Omental fat pad (tissue), 4 donors: ENCODE results near the gene LYRM9. TPM values are rescaled to one million over a fixed set of nuclear protein-coding genes. Genes with fewer than 3 reads are reported as not detected.
"Not testable (repeated sequence)": the region's sequence is repeated elsewhere in the genome, so short reads cannot be mapped to it uniquely, and the experiment has no call there.

Source experiments
- ATAC-seq: fragments of 150-250 bp; one replicate; pipeline ENCODE4 v1.9.1; 2016; ENCODE audit warnings: mild to moderate bottlenecking, moderate library complexity; ENCODE audit not compliant: low FRiP score
- DNase-seq: peaks from one replicate; pipeline ENCODE4 v3.0.0-alpha.2; 2019; ENCODE audit warnings: low spot score
- CTCF ChIP-seq, 3 donors: fragments of 450-650 bp; IDR thresholded peaks; one replicate each; pipeline ENCODE4 v1.5.1; 2016 to 2017; ENCODE audit warnings: antibody characterized with exemption in 3 of 3, mild to moderate bottlenecking in 3 of 3, moderate library complexity in 2 of 3
- total RNA-seq, 4 donors: library from RNA; depleted of rRNA; stranded (reverse); fragments of >200 nt; gene quantifications; one replicate each; pipeline ENCODE4 v1.1.0, GENCODE V29; 2016

Gene LYRM9
- total RNA-seq, 4 donors from 2014 or later, result 10.4 to 24.0 (median 18.5) TPM

- DNase-seq (no peak), ATAC-seq (no peak)
- TF ChIP-seq CTCF (IDR thresholded peaks at IDR 0.05), result no peak
Observed at GRCh38 chr17:27840688-27841087, 52.5 kb downstream of the LYRM9 start.

- ATAC-seq, DNase-seq: not testable (repeated sequence)
Observed at GRCh38 chr17:27840406-27840678, 52.8 kb downstream of the LYRM9 start.

GRCh38 chr17:27839571-27840405 is 53.4 kb downstream of the LYRM9 start:
- not testable (repeated sequence) for ATAC-seq, DNase-seq

GRCh38 chr17:27838607-27839006 is 54.6 kb downstream of the LYRM9 start:
- not testable (repeated sequence) for DNase-seq, ATAC-seq

- DNase-seq, ATAC-seq: not testable (repeated sequence)
Observed at GRCh38 chr17:27837769-27838168, 55.4 kb downstream of the LYRM9 start.

- ATAC-seq, result no peak
- TF ChIP-seq CTCF (IDR thresholded peaks at IDR 0.05), result no peak
- no peak for DNase-seq
Observed at GRCh38 chr17:27836651-27837050, 56.5 kb downstream of the LYRM9 start.

GRCh38 chr17:27834571-27834970 is 58.6 kb downstream of the LYRM9 start:
- TF ChIP-seq CTCF (IDR thresholded peaks at IDR 0.05), result no peak
- ATAC-seq (no peak), DNase-seq (no peak)

- DNase-seq, result no peak
- ATAC-seq, result no peak
- TF ChIP-seq CTCF (IDR thresholded peaks at IDR 0.05), result no peak
Observed at GRCh38 chr17:27832831-27833230, 60.3 kb downstream of the LYRM9 start.

GRCh38 chr17:27829888-27830287 is 63.3 kb downstream of the LYRM9 start:
- not testable (repeated sequence) for DNase-seq, ATAC-seq

GRCh38 chr17:27829143-27829711 is 63.9 kb downstream of the LYRM9 start:
- ATAC-seq, DNase-seq: not testable (repeated sequence)

Other genes starting within 250 kb of the LYRM9 start
- under 1 TPM in 2 of 4 donors, not detected in 2; 0.12 to 0.19 TPM for gene NOS2, start 92.8 kb downstream of the LYRM9 start, total RNA-seq
- gene NLK, start 149.3 kb upstream of the LYRM9 start, total RNA-seq, result 10 to 100 TPM; 15.9 to 32.5 (median 25.0) TPM